HEK293 (cell line): Measurements from ENCODE around the gene PYGO2.

Source experiments
- GLI2 ChIP-seq: fragments of 450-650 bp; formaldehyde crosslinking; IDR thresholded peaks from 2 replicates; pipeline ENCODE4; 2017; ENCODE audit warnings: missing biosample characterization, missing genetic modification characterization, low read depth, borderline replicate concordance
- GLIS1 ChIP-seq: fragments of 450-650 bp; formaldehyde crosslinking; IDR thresholded peaks from 2 replicates; pipeline ENCODE4 v1.5.1; 2016; ENCODE audit warnings: missing biosample characterization, missing genetic modification characterization
- GLIS2 ChIP-seq: fragments of 450-650 bp; formaldehyde crosslinking; IDR thresholded peaks from 2 replicates; pipeline ENCODE4 v1.5.1; 2016; ENCODE audit warnings: missing biosample characterization, missing genetic modification characterization
- KLF1 ChIP-seq: fragments of 450-650 bp; formaldehyde crosslinking; IDR thresholded peaks from 2 replicates; pipeline ENCODE4 v1.5.1; 2016; ENCODE audit warnings: missing biosample characterization, missing genetic modification characterization
- KLF17 ChIP-seq: fragments of 450-650 bp; formaldehyde crosslinking; IDR thresholded peaks from 2 replicates; pipeline ENCODE4 v1.5.1; 2016; ENCODE audit warnings: missing biosample characterization, missing genetic modification characterization
- KLF8 ChIP-seq: fragments of 450-650 bp; formaldehyde crosslinking; IDR thresholded peaks from 2 replicates; pipeline ENCODE4 v1.5.1; 2016; ENCODE audit warnings: missing biosample characterization, missing genetic modification characterization
- KLF9 ChIP-seq: fragments of 450-650 bp; formaldehyde crosslinking; IDR thresholded peaks from 2 replicates; pipeline ENCODE4 v1.5.1; 2016; ENCODE audit warnings: missing biosample characterization, missing genetic modification characterization, low read depth
- PATZ1 ChIP-seq: fragments of 450-650 bp; formaldehyde crosslinking; IDR thresholded peaks from 2 replicates; pipeline ENCODE4 v1.5.1; 2016; ENCODE audit warnings: missing biosample characterization, missing genetic modification characterization
- SALL2 ChIP-seq: fragments of 450-650 bp; formaldehyde crosslinking; IDR thresholded peaks from 2 replicates; pipeline ENCODE4 v1.5.0; 2017; ENCODE audit warnings: missing biosample characterization, mild to moderate bottlenecking, missing genetic modification characterization, borderline replicate concordance
- SP2 ChIP-seq: fragments of 450-650 bp; formaldehyde crosslinking; IDR thresholded peaks from 2 replicates; pipeline ENCODE4 v1.5.1; 2016; ENCODE audit warnings: missing biosample characterization, missing genetic modification characterization
- SP3 ChIP-seq: fragments of 450-650 bp; formaldehyde crosslinking; IDR thresholded peaks from 2 replicates; pipeline ENCODE4 v1.5.1; 2016; ENCODE audit warnings: missing biosample characterization, missing genetic modification characterization
- SP7 ChIP-seq: fragments of 450-650 bp; formaldehyde crosslinking; IDR thresholded peaks from 2 replicates; pipeline ENCODE4 v1.5.1; 2016; ENCODE audit warnings: missing biosample characterization, missing genetic modification characterization
- WT1 ChIP-seq: fragments of 450-650 bp; formaldehyde crosslinking; IDR thresholded peaks from 2 replicates; pipeline ENCODE4 v1.5.1; 2016; ENCODE audit warnings: missing biosample characterization, missing genetic modification characterization
- ZBTB17 ChIP-seq: fragments of 450-650 bp; formaldehyde crosslinking; IDR thresholded peaks from 2 replicates; pipeline ENCODE4 v1.5.1; 2016; ENCODE audit warnings: missing biosample characterization, missing genetic modification characterization
- ZFHX2 ChIP-seq: fragments of 450-650 bp; formaldehyde crosslinking; conservative IDR thresholded peaks from 2 replicates; pipeline ENCODE4 v1.5.1; 2016; ENCODE audit warnings: missing biosample characterization, missing genetic modification characterization
- ZFP3 ChIP-seq: fragments of 450-650 bp; formaldehyde crosslinking; IDR thresholded peaks from 2 replicates; pipeline ENCODE4 v1.5.1; 2016; ENCODE audit warnings: low read depth, missing biosample characterization, missing genetic modification characterization
- ZNF175 ChIP-seq: fragments of 450-650 bp; formaldehyde crosslinking; IDR thresholded peaks from 2 replicates; pipeline ENCODE4 v1.5.1; 2016; ENCODE audit warnings: missing biosample characterization, missing genetic modification characterization
- ZNF2 ChIP-seq: fragments of 450-650 bp; formaldehyde crosslinking; IDR thresholded peaks from 2 replicates; pipeline ENCODE4 v1.5.1; 2016; ENCODE audit warnings: missing biosample characterization, missing genetic modification characterization
- ZNF335 ChIP-seq: fragments of 450-650 bp; formaldehyde crosslinking; conservative IDR thresholded peaks from 2 replicates; pipeline ENCODE4 v1.5.1; 2016; ENCODE audit warnings: missing biosample characterization, missing genetic modification characterization
- ZNF37A ChIP-seq: fragments of 450-650 bp; IDR thresholded peaks from 2 replicates; pipeline ENCODE4 v1.5.1; 2018; ENCODE audit warnings: missing biosample characterization, missing genetic modification characterization
- ZNF404 ChIP-seq: fragments of 450-650 bp; formaldehyde crosslinking; IDR thresholded peaks from 2 replicates; pipeline ENCODE4 v1.5.1; 2017; ENCODE audit warnings: missing biosample characterization, missing genetic modification characterization
- ZNF645 ChIP-seq: fragments of 450-650 bp; formaldehyde crosslinking; IDR thresholded peaks from 2 replicates; pipeline ENCODE4; 2016; ENCODE audit warnings: missing biosample characterization, missing genetic modification characterization
- ZNF692 ChIP-seq: fragments of 450-650 bp; formaldehyde crosslinking; IDR thresholded peaks from 2 replicates; pipeline ENCODE4 v1.5.1; 2016; ENCODE audit warnings: missing biosample characterization, missing genetic modification characterization
- ZNF747 ChIP-seq: fragments of 450-650 bp; formaldehyde crosslinking; IDR thresholded peaks from 2 replicates; pipeline ENCODE4 v1.5.1; 2016; ENCODE audit warnings: missing biosample characterization, missing genetic modification characterization
- ZNF777 ChIP-seq: fragments of 450-650 bp; formaldehyde crosslinking; IDR thresholded peaks from 2 replicates; pipeline ENCODE4 v1.5.1; 2017; ENCODE audit warnings: missing biosample characterization, missing genetic modification characterization, borderline replicate concordance
- ZNF792 ChIP-seq: fragments of 450-650 bp; formaldehyde crosslinking; IDR thresholded peaks from 2 replicates; pipeline ENCODE4 v1.5.1; 2016; ENCODE audit warnings: missing biosample characterization, missing genetic modification characterization
- ZNF843 ChIP-seq: fragments of 450-650 bp; formaldehyde crosslinking; IDR thresholded peaks from 2 replicates; pipeline ENCODE4 v1.5.1; 2016; ENCODE audit warnings: missing biosample characterization, missing genetic modification characterization
- ZXDB ChIP-seq: fragments of 450-650 bp; formaldehyde crosslinking; IDR thresholded peaks from 2 replicates; pipeline ENCODE4 v1.5.1; 2016; ENCODE audit warnings: missing biosample characterization, missing genetic modification characterization
- TF ChIP-seq, protein P1 (sequence below): fragments of 450-650 bp; formaldehyde crosslinking; IDR thresholded peaks from 2 replicates; pipeline ENCODE4 v1.5.1; 2016; ENCODE audit warnings: missing biosample characterization, missing genetic modification characterization
- TF ChIP-seq, protein P2 (sequence below): fragments of 450-650 bp; IDR thresholded peaks from 2 replicates; pipeline ENCODE4 v1.5.1; 2018; ENCODE audit warnings: missing biosample characterization, mild to moderate bottlenecking, missing genetic modification characterization

PYGO2 gene

DNA sequence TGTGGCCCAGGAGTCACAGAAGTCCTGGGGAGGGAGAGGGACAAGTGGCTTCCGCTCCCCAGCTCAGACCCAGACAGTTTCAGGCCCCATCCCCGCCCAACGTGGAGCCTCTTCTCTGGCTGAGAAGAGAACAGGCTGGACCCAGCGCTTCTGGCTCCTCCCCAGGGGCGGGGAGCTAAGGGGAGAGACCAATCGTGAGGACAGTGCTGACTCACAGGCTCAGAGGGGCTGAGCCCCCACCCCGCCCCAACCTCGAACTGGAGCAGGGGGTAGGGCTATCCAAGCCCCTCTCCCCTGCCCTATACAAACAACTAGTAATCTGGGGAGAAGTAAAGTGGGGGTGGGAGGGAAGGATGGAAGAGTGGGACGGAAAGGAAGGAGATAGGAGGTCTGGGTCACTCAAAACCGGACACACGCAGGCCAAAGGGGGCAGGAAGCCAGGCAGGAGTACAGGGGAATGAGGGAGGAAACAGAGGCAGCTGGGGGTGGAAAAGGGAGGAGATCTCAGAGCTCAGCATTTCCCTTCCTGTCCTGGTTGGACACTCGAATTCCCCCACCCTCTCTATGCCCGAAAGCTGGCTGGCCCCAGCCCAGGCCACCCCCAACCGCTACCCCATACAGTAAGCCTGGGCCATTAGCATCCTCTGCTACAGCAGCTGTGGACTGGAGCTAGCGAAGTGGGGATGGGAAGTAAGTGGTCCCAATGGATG, 9.2 kb upstream of the PYGO2 start, which contains the start of gene SHC1 (continued):
- TF ChIP-seq, protein P1, sequence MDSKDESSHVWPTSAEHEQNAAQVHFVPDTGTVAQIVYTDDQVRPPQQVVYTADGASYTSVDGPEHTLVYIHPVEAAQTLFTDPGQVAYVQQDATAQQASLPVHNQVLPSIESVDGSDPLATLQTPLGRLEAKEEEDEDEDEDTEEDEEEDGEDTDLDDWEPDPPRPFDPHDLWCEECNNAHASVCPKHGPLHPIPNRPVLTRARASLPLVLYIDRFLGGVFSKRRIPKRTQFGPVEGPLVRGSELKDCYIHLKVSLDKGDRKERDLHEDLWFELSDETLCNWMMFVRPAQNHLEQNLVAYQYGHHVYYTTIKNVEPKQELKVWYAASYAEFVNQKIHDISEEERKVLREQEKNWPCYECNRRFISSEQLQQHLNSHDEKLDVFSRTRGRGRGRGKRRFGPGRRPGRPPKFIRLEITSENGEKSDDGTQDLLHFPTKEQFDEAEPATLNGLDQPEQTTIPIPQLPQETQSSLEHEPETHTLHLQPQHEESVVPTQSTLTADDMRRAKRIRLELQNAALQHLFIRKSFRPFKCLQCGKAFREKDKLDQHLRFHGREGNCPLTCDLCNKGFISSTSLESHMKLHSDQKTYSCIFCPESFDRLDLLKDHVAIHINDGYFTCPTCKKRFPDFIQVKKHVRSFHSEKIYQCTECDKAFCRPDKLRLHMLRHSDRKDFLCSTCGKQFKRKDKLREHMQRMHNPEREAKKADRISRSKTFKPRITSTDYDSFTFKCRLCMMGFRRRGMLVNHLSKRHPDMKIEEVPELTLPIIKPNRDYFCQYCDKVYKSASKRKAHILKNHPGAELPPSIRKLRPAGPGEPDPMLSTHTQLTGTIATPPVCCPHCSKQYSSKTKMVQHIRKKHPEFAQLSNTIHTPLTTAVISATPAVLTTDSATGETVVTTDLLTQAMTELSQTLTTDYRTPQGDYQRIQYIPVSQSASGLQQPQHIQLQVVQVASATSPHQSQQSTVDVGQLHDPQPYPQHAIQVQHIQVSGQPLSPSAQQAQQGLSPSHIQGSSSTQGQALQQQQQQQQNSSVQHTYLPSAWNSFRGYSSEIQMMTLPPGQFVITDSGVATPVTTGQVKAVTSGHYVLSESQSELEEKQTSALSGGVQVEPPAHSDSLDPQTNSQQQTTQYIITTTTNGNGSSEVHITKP (tag by site-specific recombination), result peak; percentile 51
- TF ChIP-seq ZNF335 (tag by site-specific recombination) (no peak), GLI2 (no peak), ZNF777 (tag by site-specific recombination) (no peak), SP3 (tag by site-specific recombination) (peak; percentile 81), KLF8 (no peak), ZBTB17 (peak; percentile 65; the same call in 1 of the 2 replicates), ZNF37A (no peak), ZNF692 (tag by site-specific recombination) (0 out of 2 replicates have a peak, but pooled peaks have one; percentile 19), ZNF404 (tag by site-specific recombination) (no peak), KLF17 (tag by site-specific recombination) (peak; percentile 66; the same call in 1 of the 2 replicates), KLF9 (tag by site-specific recombination) (peak; percentile 33; the same call in 1 of the 2 replicates), PATZ1 (tag by site-specific recombination) (peak; percentile 98), ZNF645 (tag by site-specific recombination) (no peak), ZNF2 (tag by site-specific recombination) (no peak), SP7 (tag by site-specific recombination) (peak; percentile 57), WT1 (tag by site-specific recombination) (peak; percentile 84), ZFP3 (tag by site-specific recombination) (no peak), ZNF792 (tag by site-specific recombination) (no peak), ZXDB (tag by site-specific recombination) (0 out of 2 replicates have a peak, but pooled peaks have one; percentile 35), ZNF747 (no peak), SP2 (tag by site-specific recombination) (peak; percentile 84), KLF1 (tag by site-specific recombination) (peak; percentile 34; the same call in 1 of the 2 replicates), ZNF175 (tag by site-specific recombination) (no peak), GLIS1 (tag by site-specific recombination) (peak; percentile 85), ZNF843 (tag by site-specific recombination) (no peak), SALL2 (no peak), ZFHX2 (peak; percentile 53), GLIS2 (tag by site-specific recombination) (peak; percentile 94)
- TF ChIP-seq, protein P2, sequence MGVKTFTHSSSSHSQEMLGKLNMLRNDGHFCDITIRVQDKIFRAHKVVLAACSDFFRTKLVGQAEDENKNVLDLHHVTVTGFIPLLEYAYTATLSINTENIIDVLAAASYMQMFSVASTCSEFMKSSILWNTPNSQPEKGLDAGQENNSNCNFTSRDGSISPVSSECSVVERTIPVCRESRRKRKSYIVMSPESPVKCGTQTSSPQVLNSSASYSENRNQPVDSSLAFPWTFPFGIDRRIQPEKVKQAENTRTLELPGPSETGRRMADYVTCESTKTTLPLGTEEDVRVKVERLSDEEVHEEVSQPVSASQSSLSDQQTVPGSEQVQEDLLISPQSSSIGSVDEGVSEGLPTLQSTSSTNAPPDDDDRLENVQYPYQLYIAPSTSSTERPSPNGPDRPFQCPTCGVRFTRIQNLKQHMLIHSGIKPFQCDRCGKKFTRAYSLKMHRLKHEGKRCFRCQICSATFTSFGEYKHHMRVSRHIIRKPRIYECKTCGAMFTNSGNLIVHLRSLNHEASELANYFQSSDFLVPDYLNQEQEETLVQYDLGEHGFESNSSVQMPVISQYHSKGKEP (tag by site-specific recombination), result no peak
